Ovary (tissue), 3 donors: Measurements from ENCODE around the gene AP2B1.

ENCODE experiments used
- EP300 ChIP-seq: sonication (generic); formaldehyde crosslinking; IDR thresholded peaks from one replicate; pipeline ENCODE4 v1.6.1; 2017; ENCODE audit warnings: antibody characterized with exemption
- TF ChIP-seq, protein P1 (sequence below), 3 donors: fragments of 450-650 bp in 2 of 3; fragments of 200-600 bp in 1 of 3; IDR thresholded peaks; one replicate each; pipeline versions ENCODE4 v1.5.1 to v1.8.0; 2016 to 2022; ENCODE audit warnings: antibody characterized with exemption in 3 of 3, mild to moderate bottlenecking in 1 of 3
- donor health status: DM: no; HTN: no; CAD: no.

GRCh38 chr17:35553310-35553709, 33.8 kb upstream of the AP2B1 start:
- TF ChIP-seq, protein P1, sequence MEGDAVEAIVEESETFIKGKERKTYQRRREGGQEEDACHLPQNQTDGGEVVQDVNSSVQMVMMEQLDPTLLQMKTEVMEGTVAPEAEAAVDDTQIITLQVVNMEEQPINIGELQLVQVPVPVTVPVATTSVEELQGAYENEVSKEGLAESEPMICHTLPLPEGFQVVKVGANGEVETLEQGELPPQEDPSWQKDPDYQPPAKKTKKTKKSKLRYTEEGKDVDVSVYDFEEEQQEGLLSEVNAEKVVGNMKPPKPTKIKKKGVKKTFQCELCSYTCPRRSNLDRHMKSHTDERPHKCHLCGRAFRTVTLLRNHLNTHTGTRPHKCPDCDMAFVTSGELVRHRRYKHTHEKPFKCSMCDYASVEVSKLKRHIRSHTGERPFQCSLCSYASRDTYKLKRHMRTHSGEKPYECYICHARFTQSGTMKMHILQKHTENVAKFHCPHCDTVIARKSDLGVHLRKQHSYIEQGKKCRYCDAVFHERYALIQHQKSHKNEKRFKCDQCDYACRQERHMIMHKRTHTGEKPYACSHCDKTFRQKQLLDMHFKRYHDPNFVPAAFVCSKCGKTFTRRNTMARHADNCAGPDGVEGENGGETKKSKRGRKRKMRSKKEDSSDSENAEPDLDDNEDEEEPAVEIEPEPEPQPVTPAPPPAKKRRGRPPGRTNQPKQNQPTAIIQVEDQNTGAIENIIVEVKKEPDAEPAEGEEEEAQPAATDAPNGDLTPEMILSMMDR (IDR thresholded peaks at IDR 0.05) = no peak
- TF ChIP-seq EP300 = no peak
